PC-9 (cell line): Measurements from ENCODE around the gene MAML3. TPM values are rescaled to one million over a fixed set of nuclear protein-coding genes. Genes with fewer than 3 reads are reported as not detected.

Experiments
- BruUV-seq: library from RNA; stranded (reverse); fragments of 400-500 nt; replicated peaks from 2 replicates; lab custom pipeline; 2021; lab: Mats Ljungman, UMichigan
- CTCF ChIA-PET: fragments of 300-600 bp; sonication (Branson Sonifier 250); formaldehyde crosslinking; loops from one replicate; lab custom pipeline; 2022; ENCODE audit warnings: antibody characterized with exemption; lab: Charles Lee
- POLR2A ChIA-PET: fragments of 300-600 bp; sonication (Branson Sonifier 250); formaldehyde crosslinking; loops from one replicate; lab custom pipeline; 2022; ENCODE audit warnings: antibody characterized with exemption; ENCODE audit not compliant: unreplicated experiment; lab: Charles Lee
- DNase-seq, 2 experiments: peaks; one replicate each; pipeline versions ENCODE4 v3.0.0 to v3.0.0-alpha.2; 2015 to 2022; ENCODE audit warnings: mixed read lengths in 1 of 2
- H2AFZ ChIP-seq: fragments of 200-600 bp; sonication (generic); 2 replicates; pipeline ENCODE4 v1.8.1; 2017; ENCODE audit warnings: antibody characterized with exemption
- H3F3A ChIP-seq: fragments of 200-600 bp; sonication (generic); 2 replicates; pipeline ENCODE4 v1.8.1; 2017; ENCODE audit warnings: antibody characterized with exemption, mild to moderate bottlenecking, low read depth; ENCODE audit not compliant: insufficient read depth
- H3K27ac ChIP-seq: fragments of 200-600 bp; sonication (generic); 2 replicates; pipeline ENCODE4 v1.6.1; 2016; ENCODE audit warnings: mixed run types
- H3K27me3 ChIP-seq: fragments of 200-600 bp; sonication (generic); 2 replicates; pipeline ENCODE4 v1.6.1; 2016; ENCODE audit warnings: low read depth, mixed run types; ENCODE audit not compliant: insufficient read depth
- H3K36me3 ChIP-seq: fragments of 200-600 bp; sonication (generic); 2 replicates; pipeline ENCODE4 v1.6.1; 2016; ENCODE audit warnings: low read depth, mixed run types
- H3K4me1 ChIP-seq: fragments of 200-600 bp; sonication (generic); replicated peaks from 2 replicates; pipeline ENCODE4 v1.6.1; 2016; ENCODE audit warnings: mixed run types; ENCODE audit not compliant: insufficient read depth
- H3K4me2 ChIP-seq: fragments of 200-600 bp; sonication (generic); 2 replicates; pipeline ENCODE4 v1.6.1; 2017; ENCODE audit warnings: mixed run types
- H3K4me3 ChIP-seq: fragments of 200-600 bp; sonication (generic); 2 replicates; pipeline ENCODE4 v1.6.1; 2016; ENCODE audit warnings: mixed run types
- H3K79me2 ChIP-seq: fragments of 200-600 bp; sonication (generic); 2 replicates; pipeline ENCODE4 v1.6.1; 2017; ENCODE audit warnings: low read depth, mixed run types
- H3K9me2 ChIP-seq: fragments of 200-600 bp; sonication (generic); 2 replicates; pipeline ENCODE4 v1.8.1; 2017; ENCODE audit warnings: mild to moderate bottlenecking; ENCODE audit not compliant: insufficient read depth
- H3K9me3 ChIP-seq: fragments of 200-600 bp; sonication (generic); 2 replicates; pipeline ENCODE4 v1.8.1; 2016; ENCODE audit warnings: low read depth; ENCODE audit not compliant: insufficient read depth
- H4K20me1 ChIP-seq: fragments of 200-600 bp; sonication (generic); 2 replicates; pipeline ENCODE4 v1.8.1; 2017; ENCODE audit not compliant: insufficient read depth
- CTCF ChIP-seq: fragments of 200-600 bp; sonication (generic); conservative IDR thresholded peaks from 2 replicates; pipeline ENCODE4 v1.6.1; 2017; ENCODE audit warnings: mixed run types, antibody characterized with exemption, mild to moderate bottlenecking, moderate library complexity
- EZH2 ChIP-seq: fragments of 200-600 bp; sonication (generic); IDR thresholded peaks from 2 replicates; pipeline ENCODE4 v1.8.0; 2017; ENCODE audit warnings: antibody characterized with exemption, low read depth
- intact Hi-C: fragments of 100-400 bp; cut with micrococcal nuclease; formaldehyde crosslinking; loops from one replicate; pipeline ENCODE4 v1.10.0; 2022; ENCODE audit not compliant: unreplicated experiment
- total RNA-seq: library from RNA; stranded (reverse); gene quantifications from 2 replicates; pipeline ENCODE4 v1.2.3, GENCODE V29; 2021

MAML3 gene
- total RNA-seq, 1 experiment from 2014 or later, result 15.2 TPM

- BruUV-seq, result no TSS peak
- no peaks in the 10 kb centered on the region for H3K9me2 ChIP-seq
- H3K27ac ChIP-seq, result no peak overlapping the region
- peaks cover 3% of the 10 kb centered on the region; the same call in 1 of the 2 replicates for H3K9me3 ChIP-seq
- no peaks in the 10 kb centered on the region for H3K4me1 ChIP-seq
- H3K79me2 ChIP-seq, result peaks cover 51% of the 10 kb centered on the region
- TF ChIP-seq EZH2 (no peak), CTCF (no peak)
- ChIA-PET POLR2A (no interaction called here), CTCF (no interaction called here)
- intact Hi-C loops, result no loop called here
- no peaks in the 10 kb centered on the region; the same call in 1 of the 2 replicates for H3F3A ChIP-seq
- H3K4me3 ChIP-seq, result no peak overlapping the region
- H3K27me3 ChIP-seq, result no peaks in the 10 kb centered on the region
- no peak for DNase-seq
- no peaks in the 10 kb centered on the region; the same call in 1 of the 2 replicates for H3K36me3 ChIP-seq
- H2AFZ ChIP-seq, result no peak overlapping the region
- H3K4me2 ChIP-seq, result no peak overlapping the region
- no peaks in the 10 kb centered on the region for H4K20me1 ChIP-seq
Measured at GRCh38 chr4:140123666-140124377, 30.2 kb downstream of the MAML3 start.

- H3K4me2 ChIP-seq, result no peak overlapping the region
- no peak overlapping the region for H3K27ac ChIP-seq
- H4K20me1 ChIP-seq, result no peaks in the 10 kb centered on the region
- H3K27me3 ChIP-seq, result no peaks in the 10 kb centered on the region
- no peak for DNase-seq
- no TSS peak for BruUV-seq
- no peak overlapping the region for H2AFZ ChIP-seq
- H3F3A ChIP-seq, result no peaks in the 10 kb centered on the region; the same call in 1 of the 2 replicates
- TF ChIP-seq EZH2 (no peak), CTCF (no peak)
- ChIA-PET POLR2A (no interaction called here), CTCF (no interaction called here)
- intact Hi-C loops, result no loop called here
- peaks cover 50% of the 10 kb centered on the region for H3K79me2 ChIP-seq
- H3K4me1 ChIP-seq, result no peaks in the 10 kb centered on the region
- peaks cover 3% of the 10 kb centered on the region; the same call in 1 of the 2 replicates for H3K9me3 ChIP-seq
- no peaks in the 10 kb centered on the region for H3K9me2 ChIP-seq
- H3K4me3 ChIP-seq, result no peak overlapping the region
- H3K36me3 ChIP-seq, result no peaks in the 10 kb centered on the region
Measured at GRCh38 chr4:140122891-140123290, 31.1 kb downstream of the MAML3 start.

- ChIA-PET CTCF (no interaction called here), POLR2A (no interaction called here)
- H3K27me3 ChIP-seq, result no peaks in the 10 kb centered on the region
- H3K36me3 ChIP-seq, result no peaks in the 10 kb centered on the region
- no peak overlapping the region for H3K4me3 ChIP-seq
- peaks cover 3% of the 10 kb centered on the region; the same call in 1 of the 2 replicates for H3K9me3 ChIP-seq
- no TSS peak for BruUV-seq
- H3K9me2 ChIP-seq, result no peaks in the 10 kb centered on the region
- no peak for TF ChIP-seq CTCF
- no peak overlapping the region for H3K4me2 ChIP-seq
- H3F3A ChIP-seq, result no peaks in the 10 kb centered on the region; the same call in 1 of the 2 replicates
- intact Hi-C loops, result no loop called here
- H3K79me2 ChIP-seq, result peaks cover 43% of the 10 kb centered on the region
- H3K4me1 ChIP-seq, result peaks cover 7% of the 10 kb centered on the region
- H4K20me1 ChIP-seq, result no peaks in the 10 kb centered on the region
- no peak overlapping the region for H3K27ac ChIP-seq
- H2AFZ ChIP-seq, result no peak overlapping the region
- no peak for DNase-seq
Measured at GRCh38 chr4:140121646-140122045, 32.3 kb downstream of the MAML3 start.
